ENCODE data around the gene GDPD5.

DNA sequence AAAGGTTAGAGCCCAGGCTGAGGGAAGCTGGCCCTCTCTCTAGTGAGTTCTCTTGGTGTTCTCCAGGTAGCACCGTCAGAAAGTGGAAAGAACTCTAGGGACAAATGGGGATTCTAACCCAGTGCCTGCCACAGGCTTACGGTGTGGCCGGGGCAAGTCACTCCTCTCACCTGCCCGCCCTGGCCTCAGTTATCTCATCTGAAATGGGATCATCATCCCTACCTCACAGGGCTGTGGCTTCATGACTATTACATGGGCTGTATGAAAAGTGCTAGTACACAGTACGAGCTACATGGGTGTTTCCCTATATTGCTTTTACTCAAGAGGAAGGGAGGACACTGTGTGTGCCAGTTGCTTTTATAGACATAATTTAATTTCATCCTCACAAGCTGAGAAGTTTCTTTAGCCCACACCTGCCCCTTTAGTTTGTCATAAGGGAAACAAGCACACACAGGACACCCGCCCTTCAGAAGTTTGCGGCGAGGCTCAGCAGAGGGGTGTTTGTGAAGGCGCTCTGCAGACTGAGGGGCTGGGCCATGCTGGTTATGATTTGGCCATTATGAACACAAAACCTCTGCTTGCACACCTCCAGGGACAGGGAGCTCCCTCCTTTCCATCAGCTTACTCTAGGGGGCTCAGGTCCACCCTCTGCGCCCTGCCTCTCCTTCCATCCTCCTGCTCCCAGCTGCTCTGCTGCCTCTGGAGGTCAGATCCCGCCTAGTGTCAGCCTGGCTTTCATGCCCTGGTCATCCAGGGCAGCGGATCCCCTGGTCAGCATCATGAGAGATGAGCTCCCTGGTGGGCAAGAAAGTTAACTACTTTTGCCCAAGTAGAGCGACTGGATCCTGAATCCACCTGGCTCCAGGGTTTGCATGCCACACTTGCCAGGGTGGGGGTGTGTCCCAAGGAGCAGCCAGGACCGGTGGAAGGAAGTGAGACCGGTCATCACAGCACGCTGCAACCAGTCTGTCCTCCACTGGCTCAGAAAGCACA lies 93.9 kb downstream of the GDPD5 start:
- TF ChIP-seq, protein P1, sequence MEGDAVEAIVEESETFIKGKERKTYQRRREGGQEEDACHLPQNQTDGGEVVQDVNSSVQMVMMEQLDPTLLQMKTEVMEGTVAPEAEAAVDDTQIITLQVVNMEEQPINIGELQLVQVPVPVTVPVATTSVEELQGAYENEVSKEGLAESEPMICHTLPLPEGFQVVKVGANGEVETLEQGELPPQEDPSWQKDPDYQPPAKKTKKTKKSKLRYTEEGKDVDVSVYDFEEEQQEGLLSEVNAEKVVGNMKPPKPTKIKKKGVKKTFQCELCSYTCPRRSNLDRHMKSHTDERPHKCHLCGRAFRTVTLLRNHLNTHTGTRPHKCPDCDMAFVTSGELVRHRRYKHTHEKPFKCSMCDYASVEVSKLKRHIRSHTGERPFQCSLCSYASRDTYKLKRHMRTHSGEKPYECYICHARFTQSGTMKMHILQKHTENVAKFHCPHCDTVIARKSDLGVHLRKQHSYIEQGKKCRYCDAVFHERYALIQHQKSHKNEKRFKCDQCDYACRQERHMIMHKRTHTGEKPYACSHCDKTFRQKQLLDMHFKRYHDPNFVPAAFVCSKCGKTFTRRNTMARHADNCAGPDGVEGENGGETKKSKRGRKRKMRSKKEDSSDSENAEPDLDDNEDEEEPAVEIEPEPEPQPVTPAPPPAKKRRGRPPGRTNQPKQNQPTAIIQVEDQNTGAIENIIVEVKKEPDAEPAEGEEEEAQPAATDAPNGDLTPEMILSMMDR (conservative IDR thresholded peaks at IDR 0.05): no peak
- no peak for TF ChIP-seq ZFX (IDR thresholded peaks at IDR 0.05)

Measured in C4-2B (cell line).